Kidney capillary endothelial cell (primary cell): Measurements from ENCODE around the gene PGBD1.
"Not testable (repeated sequence)": the region's sequence is repeated elsewhere in the genome, so short reads cannot be mapped to it uniquely, and the experiment has no call there.

ENCODE experiments used
- DNase-seq: peaks from one replicate; pipeline ENCODE4 v3.0.0-alpha.2; 2018; ENCODE audit warnings: low spot score

Gene PGBD1

DNA sequence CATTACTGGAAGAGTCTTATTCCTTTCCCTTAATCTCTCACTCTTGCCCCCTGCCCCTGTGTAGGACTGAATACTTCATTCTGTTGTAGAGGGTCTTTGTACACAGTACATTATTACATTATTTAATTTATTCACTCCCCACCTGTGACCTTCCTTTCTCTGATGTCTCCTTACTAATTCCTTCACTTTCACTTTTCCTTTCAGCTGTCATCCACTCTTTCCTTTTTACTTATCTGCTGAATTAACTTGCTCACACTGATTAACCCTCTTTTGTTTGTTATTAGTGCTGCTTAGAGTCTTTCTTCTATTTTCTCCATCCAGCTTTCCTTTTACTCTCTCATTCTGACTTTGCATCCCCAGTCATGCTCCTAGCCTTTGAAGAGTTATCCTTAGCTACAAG lies 6.5 kb upstream of the PGBD1 start:
- DNase-seq, result no peak

- no peak for DNase-seq
These were observed 3.6 kb upstream of the PGBD1 start for GRCh38 chr6:28277746-28278145.

GRCh38 chr6:28280595-28281287 lies 631 bp upstream of the PGBD1 start:
- no peak for DNase-seq

- no peak for DNase-seq
These were observed 1.6 kb downstream of the PGBD1 start for GRCh38 chr6:28282926-28283325.

GRCh38 chr6:28291573-28291972 lies 10.2 kb downstream of the PGBD1 start:
- no peak for DNase-seq

DNA sequence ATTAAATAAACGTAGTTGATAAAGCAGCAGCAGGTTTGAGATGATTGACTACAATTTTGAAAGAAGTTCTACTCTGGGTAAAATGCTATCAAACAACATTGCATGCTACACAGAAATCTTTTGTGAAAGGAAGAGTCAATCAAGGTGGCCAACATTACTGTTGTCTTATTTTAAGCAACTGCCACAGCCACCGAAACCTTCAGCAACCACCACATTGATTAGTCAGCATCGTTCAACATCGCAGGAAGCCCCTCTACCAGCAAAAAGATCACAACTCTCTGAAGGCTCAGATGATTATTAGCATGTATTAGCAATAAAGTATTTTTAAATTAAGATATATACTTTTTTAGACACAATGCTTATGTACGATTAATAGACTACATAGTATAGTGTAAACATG lies 14.0 kb downstream of the PGBD1 start:
- no peak for DNase-seq

- no peak for DNase-seq
These were observed 15.2 kb downstream of the PGBD1 start for GRCh38 chr6:28296520-28297060.

DNA sequence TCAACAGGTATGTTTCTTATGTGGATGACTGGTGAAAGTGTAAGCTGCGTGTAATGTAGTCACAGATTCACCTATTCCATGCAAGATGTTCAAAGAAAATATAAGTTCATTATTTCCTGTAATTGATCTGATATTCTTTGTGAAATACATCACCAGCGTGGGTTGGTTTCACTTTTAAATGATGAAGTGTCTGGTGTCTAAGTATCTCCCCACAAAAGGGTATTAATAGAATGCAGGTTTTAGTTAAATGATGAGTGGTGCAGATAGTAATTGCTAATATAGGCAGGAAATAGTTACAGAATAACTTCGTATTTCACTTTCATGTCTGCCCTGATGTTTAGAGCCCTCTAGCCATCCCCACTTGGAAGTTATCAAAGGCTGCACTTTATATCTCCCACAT lies 22.2 kb downstream of the PGBD1 start:
- DNase-seq, result no peak

DNA sequence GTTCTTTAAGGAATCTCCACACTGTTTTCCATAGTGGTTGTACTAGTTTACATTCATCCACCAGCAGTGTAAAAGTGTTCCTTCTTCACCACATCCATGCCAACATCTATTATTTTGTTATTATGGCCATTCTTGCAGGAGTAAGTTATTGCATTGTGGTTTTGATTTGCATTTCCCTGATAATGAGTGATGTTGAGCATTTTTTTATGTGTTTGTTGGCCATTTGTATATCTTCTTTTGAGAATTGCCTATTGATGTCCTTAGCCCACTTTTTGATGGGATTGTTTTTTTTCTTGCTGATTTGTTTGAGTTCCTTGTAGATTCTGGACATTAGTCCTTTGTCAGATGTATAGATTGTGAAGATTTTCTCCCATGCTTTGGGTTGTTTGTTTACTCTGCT lies 25.0 kb downstream of the PGBD1 start:
- DNase-seq, result not testable (repeated sequence)

GRCh38 chr6:28311139-28311823 lies 29.9 kb downstream of the PGBD1 start:
- no peak for DNase-seq

- DNase-seq, result no peak
These were observed 31.6 kb downstream of the PGBD1 start for GRCh38 chr6:28312939-28313338.

- DNase-seq, result no peak
These were observed 34.3 kb downstream of the PGBD1 start for GRCh38 chr6:28315628-28316027.

- DNase-seq, result not testable (repeated sequence)
These were observed 36.5 kb downstream of the PGBD1 start for GRCh38 chr6:28317866-28318265.

DNA sequence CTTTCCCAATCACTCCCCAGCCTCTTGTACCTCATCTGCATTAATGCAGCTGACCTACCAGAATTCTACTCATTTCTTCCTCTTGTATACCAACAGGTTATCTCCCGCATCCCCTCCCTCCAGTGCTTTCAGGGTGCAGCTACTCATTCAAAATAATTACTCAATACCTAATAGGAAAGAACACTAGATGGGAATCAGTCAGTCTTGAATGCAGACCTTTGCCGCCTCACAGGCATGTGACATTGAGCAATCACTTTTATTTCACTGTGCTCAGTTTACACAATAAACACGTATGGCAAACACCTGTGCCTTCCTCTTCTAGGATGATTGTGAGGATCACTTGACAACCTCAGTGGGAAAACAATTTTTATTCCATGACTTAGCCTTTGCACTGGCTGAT lies 41.3 kb downstream of the PGBD1 start:
- no peak for DNase-seq

DNA sequence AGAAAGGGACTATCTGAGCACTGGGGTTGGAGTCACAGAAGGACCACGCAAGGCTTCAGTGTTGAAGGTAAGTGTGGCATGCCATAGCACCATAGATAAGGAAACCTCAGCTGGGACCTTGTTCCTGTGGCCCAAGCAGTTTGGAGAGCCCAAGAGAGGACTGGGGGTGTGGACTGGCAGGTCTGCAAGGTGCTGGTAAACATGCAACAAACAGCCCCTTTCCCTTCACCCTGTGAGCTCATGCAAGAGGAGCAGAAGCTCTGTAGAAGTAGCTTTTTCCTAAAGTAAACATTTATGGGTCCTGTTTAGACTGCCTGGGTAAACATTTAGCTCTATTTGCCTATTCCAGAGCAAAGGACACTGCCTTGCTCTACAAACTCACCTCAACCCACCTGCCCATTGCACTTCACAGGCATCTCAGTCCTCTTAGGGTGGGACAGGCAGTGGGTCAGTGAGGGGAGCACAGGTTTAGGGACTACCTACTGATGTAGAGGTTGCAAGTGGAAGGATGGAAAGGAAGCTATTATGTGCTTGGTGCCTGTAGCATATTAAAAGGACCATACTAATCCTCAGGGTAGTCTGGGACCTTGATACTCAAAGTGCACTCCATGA lies 42.5 kb downstream of the PGBD1 start:
- no peak for DNase-seq

GRCh38 chr6:28326371-28326948 lies 45.1 kb downstream of the PGBD1 start:
- DNase-seq, result no peak

DNA sequence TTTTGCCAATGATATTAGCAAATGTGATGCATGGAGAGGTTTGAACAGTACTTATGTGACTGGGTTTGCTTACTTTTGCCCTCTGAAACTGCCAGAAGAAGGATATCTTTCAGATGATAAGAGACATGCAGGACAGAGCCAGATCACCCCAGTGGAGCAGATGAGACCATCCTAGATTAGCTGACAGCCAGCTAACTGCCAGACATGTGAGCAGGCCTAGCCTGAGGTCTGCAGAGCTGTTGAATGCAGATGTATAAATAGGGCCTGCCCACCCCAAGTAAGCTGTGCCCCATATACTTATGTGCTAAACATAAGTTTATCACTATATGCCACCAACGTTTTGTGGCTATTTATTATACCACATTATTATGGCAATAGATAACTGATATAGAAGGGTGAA lies 48.7 kb downstream of the PGBD1 start:
- DNase-seq, result no peak

- no peak for DNase-seq
These were observed 51.7 kb downstream of the PGBD1 start for GRCh38 chr6:28333047-28333446.

- no peak for DNase-seq
These were observed 52.2 kb downstream of the PGBD1 start for GRCh38 chr6:28333599-28334018.

GRCh38 chr6:28334286-28335039 lies 53.1 kb downstream of the PGBD1 start:
- DNase-seq, result no peak

- DNase-seq, result no peak
These were observed 53.7 kb downstream of the PGBD1 start for GRCh38 chr6:28335040-28335563.
